OCI-LY7 (cell line): Measurements from ENCODE around the gene RAPGEF6.

ENCODE experiments used
- CTCF ChIP-seq: fragments of 200-600 bp; sonication (generic); conservative IDR thresholded peaks from 2 replicates; pipeline ENCODE4 v1.5.1; 2014; ENCODE audit warnings: mild to moderate bottlenecking, antibody characterized with exemption, low read length, moderate library complexity, mixed read lengths
- EZH2phosphoT487 ChIP-seq: fragments of 200-600 bp; sonication (generic); IDR thresholded peaks from 2 replicates; pipeline ENCODE4 v1.6.1; 2018; ENCODE audit warnings: low read depth, borderline replicate concordance, mild to moderate bottlenecking, mixed run types, antibody characterized with exemption, low read length, moderate library complexity, mixed read lengths

GRCh38 chr5:131461742-131462141 lies 173.3 kb downstream of the RAPGEF6 start:
- TF ChIP-seq CTCF: no peak
- TF ChIP-seq EZH2phosphoT487: no peak
